ENCODE measurements around the gene KLHL25.

DNA sequence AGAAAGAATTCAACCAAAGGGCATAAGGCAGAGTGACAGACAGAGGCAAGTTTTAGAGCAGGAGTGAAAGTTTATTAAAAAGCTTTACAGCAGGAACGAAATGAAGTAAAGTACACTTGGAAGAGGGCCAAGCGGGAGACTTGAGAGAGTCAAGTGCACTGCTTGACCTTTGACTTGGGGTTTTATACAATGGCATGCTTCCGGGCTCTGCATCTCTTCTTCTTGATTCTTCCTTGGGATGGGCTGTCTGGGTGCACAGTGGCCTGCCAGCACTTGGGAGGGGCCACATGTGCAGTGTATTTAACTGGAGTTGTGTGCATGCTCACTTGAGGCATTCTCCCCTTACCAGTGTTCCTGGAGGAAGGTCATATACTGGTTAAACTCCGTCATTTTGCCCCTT is 30.4 kb upstream of the KLHL25 start:
- no peak for TF ChIP-seq CTCF (IDR thresholded peaks at IDR 0.05)
- no peak for TF ChIP-seq POLR2A (IDR thresholded peaks at IDR 0.05)
